Smooth muscle cell (in vitro differentiated cells): ENCODE measurements around the gene CPA2. TPM values are rescaled to one million over a fixed set of nuclear protein-coding genes. Genes with fewer than 3 reads are reported as not detected.
"Not testable (repeated sequence)": the region's sequence is repeated elsewhere in the genome, so short reads cannot be mapped to it uniquely, and the experiment has no call there.

ENCODE experiments used
- DNase-seq: peaks from one replicate; lab custom pipeline; 2025; ENCODE audit not compliant: unreplicated experiment; lab: John Stamatoyannopoulos, UW
- H2AFZ ChIP-seq: fragments of 200-600 bp; sonication (generic); 2 replicates; pipeline ENCODE4 v1.6.0; 2016; ENCODE audit warnings: antibody characterized with exemption, low read depth, mild to moderate bottlenecking
- H3F3A ChIP-seq: fragments of 200-600 bp; sonication (generic); 2 replicates; pipeline ENCODE4 v1.6.0; 2017; ENCODE audit warnings: antibody characterized with exemption, low read depth
- H3K27ac ChIP-seq: fragments of 200-600 bp; sonication (generic); 2 replicates; pipeline ENCODE4 v1.5.1; 2016; ENCODE audit warnings: low read depth, mild to moderate bottlenecking
- H3K27me3 ChIP-seq: fragments of 200-600 bp; sonication (generic); 2 replicates; pipeline ENCODE4 v1.6.1; 2016; ENCODE audit warnings: low read depth, mild to moderate bottlenecking
- H3K36me3 ChIP-seq: fragments of 200-600 bp; sonication (generic); 2 replicates; pipeline ENCODE4 v1.5.1; 2016; ENCODE audit warnings: low read depth
- H3K4me1 ChIP-seq: fragments of 200-600 bp; sonication (generic); 2 replicates; pipeline ENCODE4 v1.5.1; 2016; ENCODE audit warnings: low read depth
- H3K4me2 ChIP-seq: fragments of 200-600 bp; sonication (generic); 2 replicates; pipeline ENCODE4 v1.6.0; 2016; ENCODE audit warnings: mild to moderate bottlenecking
- H3K4me3 ChIP-seq: fragments of 200-600 bp; sonication (generic); 2 replicates; pipeline ENCODE4 v1.5.1; 2016; ENCODE audit warnings: mild to moderate bottlenecking
- H3K79me2 ChIP-seq: fragments of 200-600 bp; sonication (generic); 2 replicates; pipeline ENCODE4 v1.6.0; 2016; ENCODE audit warnings: low read depth, mild to moderate bottlenecking
- H3K9ac ChIP-seq: fragments of 200-600 bp; sonication (generic); 2 replicates; pipeline ENCODE4 v1.6.0; 2016; ENCODE audit warnings: low read depth
- H3K9me3 ChIP-seq: fragments of 200-600 bp; sonication (generic); replicated peaks from 2 replicates; pipeline ENCODE4 v1.5.1; 2016; ENCODE audit warnings: low read depth
- H4K20me1 ChIP-seq: fragments of 200-600 bp; sonication (generic); 2 replicates; pipeline ENCODE4 v1.6.0; 2016; ENCODE audit warnings: low read depth
- WGBS: methylation state at CpG from one replicate; pipeline ENCODE4 v1.1.7; 2016; ENCODE audit warnings: low lambda C conversion rate; 5-methylcytosine and 5-hydroxymethylcytosine counted together
- polyA plus RNA-seq: library from polyadenylated mRNA; unstranded; fragments of >200 nt; fragmentation: Nextera tagmentation; extraction: Ambion mirVana; gene quantifications from 2 replicates; pipeline ENCODE4 v1.2.1, GENCODE V29; 2016
- total RNA-seq: library from RNA; depleted of rRNA; stranded (reverse); fragments of >200 nt; gene quantifications from 2 replicates; pipeline ENCODE4 v1.2.3, GENCODE V29; 2014
- TF ChIP-seq, protein P1 (sequence below): fragments of 200-600 bp; sonication (generic); IDR thresholded peaks from 2 replicates; pipeline ENCODE4 v1.5.1; 2017; ENCODE audit warnings: borderline replicate concordance, mild to moderate bottlenecking, antibody characterized with exemption; ENCODE audit not compliant: insufficient read depth, poor library complexity, severe bottlenecking

Gene CPA2
- total and polyA plus RNA-seq, 2 experiments from 2014 or later = 0.18 TPM; not detected in 1

DNA sequence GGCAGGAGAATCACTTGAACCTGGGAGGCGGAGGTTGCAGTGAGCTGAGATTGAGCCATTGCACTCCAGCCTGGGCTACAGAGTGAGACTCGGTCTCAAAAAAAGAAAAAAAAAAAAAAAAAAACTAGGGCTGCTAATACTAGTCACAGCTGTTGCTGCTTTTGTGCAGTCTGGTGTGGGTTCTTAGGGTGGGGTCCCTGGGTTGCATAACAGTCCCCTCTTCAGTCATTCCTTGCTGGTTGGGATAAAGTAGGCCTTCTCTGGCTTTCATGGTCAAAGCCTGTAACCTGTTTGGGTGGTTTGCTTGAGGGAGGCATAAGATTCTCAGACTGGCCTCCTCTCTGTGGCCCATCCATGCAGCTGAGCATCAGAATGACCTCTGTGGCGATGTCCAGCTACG lies 44.9 kb upstream of the CPA2 start:
- H3K4me1 ChIP-seq = no peaks in the 10 kb centered on the region
- no peak for DNase-seq

GRCh38 chr7:130223646-130224045 lies 43.0 kb upstream of the CPA2 start:
- 59% methylated on average over 1 of the region's 1 CpG for WGBS
- no peaks in the 10 kb centered on the region for H3F3A ChIP-seq
- no peak overlapping the region for H2AFZ ChIP-seq

More for the DNA sequence above, 44.9 kb upstream of the CPA2 start:
- no peak overlapping the region for H3K4me2 ChIP-seq
- TF ChIP-seq, protein P1, sequence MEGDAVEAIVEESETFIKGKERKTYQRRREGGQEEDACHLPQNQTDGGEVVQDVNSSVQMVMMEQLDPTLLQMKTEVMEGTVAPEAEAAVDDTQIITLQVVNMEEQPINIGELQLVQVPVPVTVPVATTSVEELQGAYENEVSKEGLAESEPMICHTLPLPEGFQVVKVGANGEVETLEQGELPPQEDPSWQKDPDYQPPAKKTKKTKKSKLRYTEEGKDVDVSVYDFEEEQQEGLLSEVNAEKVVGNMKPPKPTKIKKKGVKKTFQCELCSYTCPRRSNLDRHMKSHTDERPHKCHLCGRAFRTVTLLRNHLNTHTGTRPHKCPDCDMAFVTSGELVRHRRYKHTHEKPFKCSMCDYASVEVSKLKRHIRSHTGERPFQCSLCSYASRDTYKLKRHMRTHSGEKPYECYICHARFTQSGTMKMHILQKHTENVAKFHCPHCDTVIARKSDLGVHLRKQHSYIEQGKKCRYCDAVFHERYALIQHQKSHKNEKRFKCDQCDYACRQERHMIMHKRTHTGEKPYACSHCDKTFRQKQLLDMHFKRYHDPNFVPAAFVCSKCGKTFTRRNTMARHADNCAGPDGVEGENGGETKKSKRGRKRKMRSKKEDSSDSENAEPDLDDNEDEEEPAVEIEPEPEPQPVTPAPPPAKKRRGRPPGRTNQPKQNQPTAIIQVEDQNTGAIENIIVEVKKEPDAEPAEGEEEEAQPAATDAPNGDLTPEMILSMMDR = no peak
- 91% methylated on average over 4 of the region's 4 CpGs for WGBS
- H3K4me3 ChIP-seq = no peak overlapping the region
- H3K9me3 ChIP-seq = no peaks in the 10 kb centered on the region
- H3F3A ChIP-seq = no peaks in the 10 kb centered on the region
- H3K36me3 ChIP-seq = no peaks in the 10 kb centered on the region
- no peak overlapping the region for H3K9ac ChIP-seq
- no peaks in the 10 kb centered on the region for H4K20me1 ChIP-seq
- H3K79me2 ChIP-seq = no peaks in the 10 kb centered on the region
- H3K27ac ChIP-seq = no peak overlapping the region
- H3K27me3 ChIP-seq = no peaks in the 10 kb centered on the region
- H2AFZ ChIP-seq = no peak overlapping the region

DNA sequence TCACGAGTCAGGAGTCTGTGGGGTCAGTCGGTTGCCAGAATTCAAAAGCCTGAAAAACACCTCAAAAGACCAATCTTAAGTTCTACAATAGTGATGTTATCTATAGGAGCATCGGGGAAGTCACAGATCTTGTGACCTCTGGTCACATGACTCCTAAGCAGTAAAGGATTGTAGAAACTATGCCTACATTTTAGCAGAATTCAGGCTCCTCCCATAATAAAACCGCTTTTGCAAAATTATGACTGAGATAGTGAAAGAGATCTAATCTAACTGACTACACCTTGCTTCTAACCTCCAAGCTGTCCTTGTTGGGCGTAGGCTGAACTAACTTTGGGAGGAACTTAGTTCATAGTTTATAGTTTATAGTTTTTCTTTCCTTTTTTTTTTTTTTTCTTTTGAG lies 42.5 kb upstream of the CPA2 start:
- TF ChIP-seq, protein P1 = no peak
- Histone ChIP-seq H3K9ac (no peak overlapping the region), H3K36me3 (no peaks in the 10 kb centered on the region), H3K27me3 (no peaks in the 10 kb centered on the region), H3K27ac (peak overlapping the region; percentile 19), H4K20me1 (no peaks in the 10 kb centered on the region), H3K4me1 (peaks cover 21% of the 10 kb centered on the region), H3K79me2 (no peaks in the 10 kb centered on the region), H3K4me3 (no peak overlapping the region), H3K4me2 (no peak overlapping the region), H3F3A (no peaks in the 10 kb centered on the region), H3K9me3 (no peaks in the 10 kb centered on the region), H2AFZ (no peak overlapping the region)
- DNase-seq = no peak
- WGBS = 92% methylated on average over 5 of the region's 5 CpGs

More at GRCh38 chr7:130223646-130224045, 43.0 kb upstream of the CPA2 start:
- H3K27ac ChIP-seq = no peak overlapping the region
- H3K4me1 ChIP-seq = peaks cover 15% of the 10 kb centered on the region
- no peak overlapping the region for H3K4me3 ChIP-seq
- no peaks in the 10 kb centered on the region for H3K27me3 ChIP-seq
- no peaks in the 10 kb centered on the region for H4K20me1 ChIP-seq
- no peak for DNase-seq
- TF ChIP-seq, protein P1 = no peak
- no peaks in the 10 kb centered on the region for H3K36me3 ChIP-seq
- no peak overlapping the region for H3K4me2 ChIP-seq
- H3K79me2 ChIP-seq = no peaks in the 10 kb centered on the region
- no peak overlapping the region for H3K9ac ChIP-seq
- no peaks in the 10 kb centered on the region for H3K9me3 ChIP-seq

DNA sequence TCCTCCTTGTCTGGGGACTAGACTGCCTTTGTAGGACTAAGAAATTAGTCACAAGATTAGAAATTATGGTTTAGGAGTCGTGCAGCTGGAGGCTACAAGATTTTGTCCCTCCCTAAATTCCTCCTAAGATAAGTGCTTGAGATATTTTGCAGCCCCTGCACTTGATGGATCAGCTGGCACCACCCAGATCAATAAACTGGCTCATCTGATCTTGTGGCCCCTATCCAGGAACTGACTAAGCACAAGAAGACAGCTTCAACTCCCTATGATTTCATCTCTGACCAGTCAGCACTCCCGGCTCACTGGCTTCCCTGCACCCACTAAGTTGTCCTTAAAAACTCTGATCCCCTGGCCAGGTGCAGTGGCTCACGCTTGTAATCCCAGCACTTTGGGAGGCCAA lies 41.7 kb upstream of the CPA2 start:
- not testable (repeated sequence) for H3K36me3 ChIP-seq, H3K9ac ChIP-seq, H3K79me2 ChIP-seq, H2AFZ ChIP-seq, H3K27me3 ChIP-seq, H3F3A ChIP-seq, H3K9me3 ChIP-seq, H4K20me1 ChIP-seq, H3K4me2 ChIP-seq, DNase-seq, H3K4me3 ChIP-seq
- H3K27ac ChIP-seq = peak overlapping the region; percentile 19
- WGBS = 29% methylated on average over 3 of the region's 3 CpGs
- peaks cover 23% of the 10 kb centered on the region for H3K4me1 ChIP-seq
